Fibroblast of pulmonary artery (primary cell): ENCODE measurements around the gene INPP4B.

Experiments
- DNase-seq: peaks from one replicate; pipeline ENCODE4 v3.0.0-alpha.2; 2010; ENCODE audit warnings: low read depth
- H3K4me3 ChIP-seq: replicated peaks from 2 replicates; pipeline ENCODE4 v1.5.1; 2011; ENCODE audit warnings: low read depth, mild to moderate bottlenecking, control low read depth, low read length, moderate library complexity
- CTCF ChIP-seq: IDR thresholded peaks from 2 replicates; pipeline ENCODE4 v1.5.1; 2011; ENCODE audit warnings: mild to moderate bottlenecking, control low read depth, low read length, inconsistent platforms; ENCODE audit errors: missing control alignments

INPP4B gene

GRCh38 chr4:142778430-142778829 lies 67.7 kb downstream of the INPP4B start:
- DNase-seq = peak; percentile 27
- no peak for TF ChIP-seq CTCF
- H3K4me3 ChIP-seq = no peak overlapping the region

GRCh38 chr4:142777045-142777743 lies 68.9 kb downstream of the INPP4B start:
- DNase-seq = no peak
- no peak for TF ChIP-seq CTCF

GRCh38 chr4:142776026-142776425 lies 70.1 kb downstream of the INPP4B start:
- H3K4me3 ChIP-seq = no peak overlapping the region
- TF ChIP-seq CTCF = no peak
- no peak for DNase-seq

More at GRCh38 chr4:142777045-142777743, 68.9 kb downstream of the INPP4B start:
- no peak overlapping the region for H3K4me3 ChIP-seq

GRCh38 chr4:142773505-142773904 lies 72.6 kb downstream of the INPP4B start:
- no peak for DNase-seq
- H3K4me3 ChIP-seq = no peak overlapping the region
- TF ChIP-seq CTCF = no peak

- no peak for TF ChIP-seq CTCF
- H3K4me3 ChIP-seq = no peak overlapping the region
- no peak for DNase-seq
Measured at GRCh38 chr4:142762280-142762679, 83.8 kb downstream of the INPP4B start.

GRCh38 chr4:142752202-142752786 lies 93.8 kb downstream of the INPP4B start:
- peak; percentile 17 for DNase-seq
- no peak overlapping the region for H3K4me3 ChIP-seq
- TF ChIP-seq CTCF = no peak
